Measurements from ENCODE around the gene TBC1D4.

The TBC1D4 gene

DNA sequence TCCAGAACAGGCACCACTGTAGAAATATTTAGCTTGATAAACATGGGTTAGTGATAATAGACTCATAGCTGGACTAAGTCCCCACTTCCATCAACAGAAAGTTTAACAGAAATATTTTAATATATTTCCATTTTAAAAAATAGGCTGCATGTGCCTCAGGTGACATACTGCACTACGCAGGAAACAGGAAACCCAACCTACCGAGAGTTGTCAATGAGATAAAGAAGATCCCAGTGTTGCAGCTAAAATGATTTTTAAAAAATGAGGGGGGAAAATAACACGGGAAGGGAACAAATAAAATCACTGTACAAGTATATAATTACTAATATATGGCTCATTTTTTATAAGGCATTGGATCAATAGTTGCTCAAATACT is 154.8 kb downstream of the TBC1D4 start:
- no peak overlapping the region for H3K4me3 ChIP-seq (replicated peaks; ENCODE audit: low read depth, low read length)
- no peak for DNase-seq (ENCODE audit: extremely low read depth, low read depth)

DNA sequence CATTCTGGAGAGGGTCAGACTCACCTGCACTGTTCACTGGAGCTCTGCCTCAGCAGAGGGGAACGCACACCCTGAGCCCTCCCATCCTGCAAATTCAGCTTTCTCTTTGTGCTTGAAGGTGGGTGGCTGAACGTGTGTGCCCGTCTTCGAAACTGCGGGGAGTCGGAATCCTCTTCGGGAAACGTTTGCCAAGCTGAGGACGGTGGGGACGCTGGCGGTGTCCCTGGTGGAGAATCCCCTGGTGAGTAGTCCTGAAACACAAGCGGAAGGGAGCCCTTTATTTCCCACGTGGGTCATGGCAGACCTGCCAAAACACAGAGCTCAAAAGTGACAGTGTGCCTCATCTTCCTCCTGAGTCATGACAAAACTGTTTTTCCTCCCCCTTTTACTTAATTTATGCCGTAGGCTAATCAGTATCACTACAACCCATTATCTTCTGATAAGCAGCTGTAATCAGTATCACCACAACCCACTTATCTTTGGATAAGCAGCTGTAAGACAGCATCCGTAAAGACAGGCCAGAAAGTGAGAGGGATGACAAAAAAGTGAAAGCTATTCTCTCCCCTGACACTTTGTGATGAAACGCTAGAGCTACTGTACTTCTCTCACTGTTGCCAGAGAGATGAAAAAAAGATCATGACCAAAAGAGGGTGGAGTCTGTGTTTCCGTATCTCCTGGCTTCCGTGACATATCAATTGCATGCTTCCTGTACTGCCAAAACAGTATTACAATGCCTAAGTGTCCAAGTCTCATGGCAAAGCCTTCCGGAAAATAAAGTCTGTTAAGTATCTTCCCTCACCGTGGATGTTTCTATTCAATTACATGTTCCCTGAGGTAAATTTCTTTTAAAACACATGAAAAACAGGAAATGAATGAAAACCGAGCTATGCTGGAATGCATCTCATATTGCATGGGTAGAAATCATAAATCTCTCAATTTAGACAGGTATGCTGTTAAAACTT is 155.5 kb downstream of the TBC1D4 start:
- H3K4me3 ChIP-seq (replicated peaks; ENCODE audit: low read depth, low read length) = no peak overlapping the region
- no peak for DNase-seq (ENCODE audit: extremely low read depth, low read depth)
- TF ChIP-seq, protein P1, sequence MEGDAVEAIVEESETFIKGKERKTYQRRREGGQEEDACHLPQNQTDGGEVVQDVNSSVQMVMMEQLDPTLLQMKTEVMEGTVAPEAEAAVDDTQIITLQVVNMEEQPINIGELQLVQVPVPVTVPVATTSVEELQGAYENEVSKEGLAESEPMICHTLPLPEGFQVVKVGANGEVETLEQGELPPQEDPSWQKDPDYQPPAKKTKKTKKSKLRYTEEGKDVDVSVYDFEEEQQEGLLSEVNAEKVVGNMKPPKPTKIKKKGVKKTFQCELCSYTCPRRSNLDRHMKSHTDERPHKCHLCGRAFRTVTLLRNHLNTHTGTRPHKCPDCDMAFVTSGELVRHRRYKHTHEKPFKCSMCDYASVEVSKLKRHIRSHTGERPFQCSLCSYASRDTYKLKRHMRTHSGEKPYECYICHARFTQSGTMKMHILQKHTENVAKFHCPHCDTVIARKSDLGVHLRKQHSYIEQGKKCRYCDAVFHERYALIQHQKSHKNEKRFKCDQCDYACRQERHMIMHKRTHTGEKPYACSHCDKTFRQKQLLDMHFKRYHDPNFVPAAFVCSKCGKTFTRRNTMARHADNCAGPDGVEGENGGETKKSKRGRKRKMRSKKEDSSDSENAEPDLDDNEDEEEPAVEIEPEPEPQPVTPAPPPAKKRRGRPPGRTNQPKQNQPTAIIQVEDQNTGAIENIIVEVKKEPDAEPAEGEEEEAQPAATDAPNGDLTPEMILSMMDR (IDR thresholded peaks at IDR 0.05; ENCODE audit: low read depth, low read length, missing control alignments) = no peak

More for the DNA sequence above, 154.8 kb downstream of the TBC1D4 start:
- TF ChIP-seq, protein P1 (IDR thresholded peaks at IDR 0.05; ENCODE audit: low read depth, low read length, missing control alignments) = no peak

DNA sequence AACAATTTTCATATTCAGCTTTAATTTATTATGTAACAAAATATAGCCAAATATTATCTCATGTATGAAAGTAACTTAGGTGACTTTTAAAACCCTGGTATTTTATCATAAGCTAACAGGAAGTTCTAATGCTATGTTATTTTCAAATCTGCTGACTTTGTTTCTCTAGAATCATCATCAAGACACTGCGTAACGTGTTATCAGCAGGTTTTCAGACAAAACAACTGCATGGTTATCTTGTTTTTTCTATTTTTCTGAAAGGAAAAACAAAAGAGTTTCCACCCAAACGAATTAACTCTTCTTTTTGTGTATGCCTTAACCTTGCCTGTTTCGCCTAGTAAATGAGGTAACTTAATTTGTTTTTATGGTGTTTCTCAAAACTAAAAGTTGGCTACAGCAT is 156.3 kb downstream of the TBC1D4 start:
- no peak for DNase-seq (ENCODE audit: extremely low read depth, low read depth)
- H3K4me3 ChIP-seq (replicated peaks; ENCODE audit: low read depth, low read length) = no peak overlapping the region
- TF ChIP-seq, protein P1 (IDR thresholded peaks at IDR 0.05; ENCODE audit: low read depth, low read length, missing control alignments) = no peak

DNA sequence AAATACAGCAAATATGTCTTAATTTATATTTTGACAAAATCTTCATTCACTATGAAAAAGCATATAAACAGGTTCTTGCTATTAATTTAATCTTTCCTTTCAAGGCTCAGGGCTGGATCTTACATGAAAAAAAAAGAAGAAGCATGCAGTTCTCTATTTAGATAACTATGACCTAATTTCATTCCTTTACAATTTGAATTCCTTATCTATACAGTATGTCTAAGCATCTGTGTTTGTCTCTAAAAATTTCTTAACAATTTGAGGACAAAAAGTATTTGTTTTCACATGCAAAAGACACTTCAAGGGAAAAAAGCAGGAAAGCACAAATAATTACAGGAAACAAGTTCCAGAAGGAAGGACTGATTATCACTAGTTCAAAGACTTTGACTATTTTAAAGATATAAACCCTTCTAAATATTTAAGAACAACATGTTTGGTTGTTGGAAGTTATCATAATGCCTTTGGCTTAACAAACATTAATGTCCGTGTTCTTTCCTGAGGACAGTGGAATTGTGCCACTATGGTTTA is 157.5 kb downstream of the TBC1D4 start:
- no peak for DNase-seq (ENCODE audit: extremely low read depth, low read depth)
- no peak overlapping the region for H3K4me3 ChIP-seq (replicated peaks; ENCODE audit: low read depth, low read length)
- TF ChIP-seq, protein P1 (IDR thresholded peaks at IDR 0.05; ENCODE audit: low read depth, low read length, missing control alignments) = no peak

DNA sequence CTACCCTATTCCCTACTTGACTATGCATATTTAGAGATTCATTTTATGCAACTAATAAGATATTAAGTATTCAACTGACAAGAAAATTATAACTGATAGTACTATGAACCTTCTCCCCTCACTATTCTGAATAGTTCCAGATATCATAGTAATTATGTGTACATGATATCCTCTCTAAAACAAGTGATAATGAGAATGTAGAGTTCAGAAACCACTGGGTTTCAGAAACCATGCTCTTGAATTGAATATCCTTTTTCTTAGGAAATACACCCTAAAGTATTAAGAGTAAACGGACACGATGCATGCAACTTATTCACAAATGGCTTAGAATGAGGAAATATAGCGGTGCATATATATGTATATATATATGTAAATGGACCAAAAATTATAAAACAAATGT is 160.9 kb downstream of the TBC1D4 start:
- no peak overlapping the region for H3K4me3 ChIP-seq (replicated peaks; ENCODE audit: low read depth, low read length)
- DNase-seq (ENCODE audit: extremely low read depth, low read depth) = no peak
- TF ChIP-seq, protein P1 (IDR thresholded peaks at IDR 0.05; ENCODE audit: low read depth, low read length, missing control alignments) = no peak

DNA sequence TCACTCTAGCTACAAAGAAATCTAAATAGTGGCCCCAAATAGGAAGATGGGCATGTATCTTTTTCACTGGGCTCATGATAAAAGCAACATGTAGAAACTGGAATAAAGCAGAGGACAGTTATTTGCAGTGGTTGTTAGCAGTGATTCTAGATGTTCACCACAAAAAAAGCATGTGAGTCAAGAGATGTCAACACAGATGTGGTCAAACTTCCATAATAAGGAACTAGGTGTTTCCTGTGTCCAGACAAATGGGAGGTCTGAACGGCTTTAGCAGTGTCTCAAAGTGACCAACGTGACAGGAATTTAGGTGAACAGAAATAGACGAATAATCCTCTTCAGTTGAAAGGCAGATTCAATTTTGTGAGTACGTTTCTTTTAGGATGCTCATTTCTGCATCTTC is 162.7 kb downstream of the TBC1D4 start:
- no peak overlapping the region for H3K4me3 ChIP-seq (replicated peaks; ENCODE audit: low read depth, low read length)
- no peak for DNase-seq (ENCODE audit: extremely low read depth, low read depth)
- TF ChIP-seq, protein P1 (IDR thresholded peaks at IDR 0.05; ENCODE audit: low read depth, low read length, missing control alignments) = no peak
